Neuronal stem cell (in vitro differentiated cells): Measurements from ENCODE around the gene CAMK2A.

ENCODE experiments used
- DNase-seq: peaks from one replicate; pipeline ENCODE4 v3.0.0-alpha.2; 2013; ENCODE audit warnings: low spot score
- H2AFZ ChIP-seq: one replicate; pipeline ENCODE4 v1.6.1; 2013; ENCODE audit warnings: mild to moderate bottlenecking, low read length, inconsistent platforms
- H2AK5ac ChIP-seq: 2 replicates; pipeline ENCODE4 v1.6.1; 2013; ENCODE audit warnings: low read depth, mild to moderate bottlenecking, inconsistent platforms, low read length, moderate library complexity, mixed read lengths
- H2BK120ac ChIP-seq: 2 replicates; pipeline ENCODE4 v1.6.1; 2013; ENCODE audit warnings: low read depth, mild to moderate bottlenecking, inconsistent platforms, low read length, moderate library complexity, mixed read lengths
- H2BK12ac ChIP-seq: one replicate; pipeline ENCODE4 v1.6.1; 2013; ENCODE audit warnings: low read length, inconsistent platforms
- H2BK15ac ChIP-seq: 2 replicates; pipeline ENCODE4 v1.6.1; 2013; ENCODE audit warnings: mild to moderate bottlenecking, low read length, inconsistent platforms, mixed read lengths
- H2BK5ac ChIP-seq: one replicate; pipeline ENCODE4 v1.6.1; 2013; ENCODE audit warnings: inconsistent platforms, mild to moderate bottlenecking, low read length, moderate library complexity
- H3K14ac ChIP-seq: one replicate; pipeline ENCODE4 v1.6.1; 2013; ENCODE audit warnings: low read length, inconsistent platforms
- H3K18ac ChIP-seq: 2 replicates; pipeline ENCODE4 v1.6.1; 2013; ENCODE audit warnings: low read length, inconsistent platforms
- H3K23ac ChIP-seq: 2 replicates; pipeline ENCODE4 v1.6.1; 2013; ENCODE audit warnings: low read depth, mild to moderate bottlenecking, mixed read lengths, low read length, inconsistent platforms; ENCODE audit not compliant: poor library complexity
- H3K27ac ChIP-seq: replicated peaks from 3 replicates; pipeline ENCODE4 v1.5.1; 2013; ENCODE audit warnings: low read length, inconsistent platforms
- H3K27me3 ChIP-seq, 3 experiments: 2 replicates each; pipeline ENCODE4 v1.6.1; 2013; ENCODE audit warnings: low read length in 3 of 3, mild to moderate bottlenecking in 2 of 3, inconsistent platforms in 1 of 3, low read depth in 1 of 3, mixed read lengths in 1 of 3, moderate library complexity in 1 of 3; ENCODE audit not compliant: control insufficient read depth in 3 of 3, insufficient read depth in 3 of 3
- H3K36me3 ChIP-seq, 2 donors: replicated peaks in 1 of 2; 2 replicates each; pipeline ENCODE4 v1.6.1; 2013; ENCODE audit warnings: low read length in 2 of 2; ENCODE audit not compliant: control insufficient read depth in 2 of 2, insufficient read depth in 2 of 2
- H3K4ac ChIP-seq: 2 replicates; pipeline ENCODE4 v1.6.1; 2013; ENCODE audit warnings: inconsistent platforms, mild to moderate bottlenecking, low read length, moderate library complexity
- H3K4me1 ChIP-seq, 2 donors: 1 replicate in 1 of 2; 2 replicates in 1 of 2; pipeline ENCODE4 v1.6.1; 2013; ENCODE audit warnings: low read length in 2 of 2, low read depth in 1 of 2; ENCODE audit not compliant: control insufficient read depth in 2 of 2, insufficient read depth in 1 of 2
- H3K4me2 ChIP-seq: one replicate; pipeline ENCODE4 v1.6.1; 2013; ENCODE audit warnings: mild to moderate bottlenecking, low read length, inconsistent platforms; ENCODE audit not compliant: insufficient read depth, poor library complexity, severe bottlenecking
- H3K4me3 ChIP-seq, 2 donors: 2 replicates each; pipeline ENCODE4 v1.5.1; 2013; ENCODE audit warnings: low read length in 2 of 2, mild to moderate bottlenecking in 2 of 2, inconsistent platforms in 1 of 2, moderate library complexity in 1 of 2
- H3K79me1 ChIP-seq: one replicate; pipeline ENCODE4 v1.6.1; 2013; ENCODE audit warnings: low read depth, mild to moderate bottlenecking, inconsistent platforms, low read length, moderate library complexity
- H3K9ac ChIP-seq: one replicate; pipeline ENCODE4 v1.6.1; 2013; ENCODE audit warnings: mild to moderate bottlenecking, low read depth, low read length, inconsistent platforms; ENCODE audit not compliant: poor library complexity
- H3K9me3 ChIP-seq, 2 donors: replicated peaks in 1 of 2; 2 replicates each; pipeline versions ENCODE3 to v1.6.1; 2013; ENCODE audit warnings: low read length in 2 of 2, mild to moderate bottlenecking in 2 of 2, inconsistent platforms in 1 of 2, low read depth in 1 of 2, mixed read lengths in 1 of 2, moderate library complexity in 1 of 2; ENCODE audit not compliant: control insufficient read depth in 2 of 2, insufficient read depth in 1 of 2
- H4K8ac ChIP-seq: one replicate; pipeline ENCODE4 v1.6.1; 2013; ENCODE audit warnings: low read depth, mild to moderate bottlenecking, inconsistent platforms, low read length, moderate library complexity
- H4K91ac ChIP-seq: one replicate; pipeline ENCODE4 v1.6.1; 2013; ENCODE audit warnings: low read length, low read depth, mild to moderate bottlenecking, inconsistent platforms; ENCODE audit not compliant: poor library complexity
- WGBS, 2 donors: extraction: QIAGEN DNeasy Blood & Tissue Kit; methylation state at CpG; one replicate each; pipeline ENCODE4 v1.1.7; 2013; ENCODE audit warnings: missing lambda C conversion rate in 2 of 2, mixed read lengths in 1 of 2; ENCODE audit not compliant: insufficient read length in 2 of 2, insufficient replicate concordance in 1 of 2; ENCODE audit errors: extremely low coverage in 2 of 2; 5-methylcytosine and 5-hydroxymethylcytosine counted together

CAMK2A gene

GRCh38 chr5:150256410-150257064 is 33.0 kb downstream of the CAMK2A start:
- no peak overlapping the region for H2BK12ac ChIP-seq
- H3K18ac ChIP-seq = peak overlapping the region; percentile 44
- no peaks in the 10 kb centered on the region for H3K79me1 ChIP-seq
- H4K8ac ChIP-seq = no peak overlapping the region
- H3K4me1 ChIP-seq = peaks cover 25 to 44% of the 10 kb centered on the region in 2 donors
- H2BK5ac ChIP-seq = peak overlapping the region; percentile 14
- H2AK5ac ChIP-seq = peak overlapping the region; percentile 86
- H3K27me3 ChIP-seq = no peaks in the 10 kb centered on the region
- peak overlapping the region; percentile 68 for H3K9ac ChIP-seq
- H3K4ac ChIP-seq = no peak overlapping the region
- peak overlapping the region; percentile 57 for H3K23ac ChIP-seq
- no peak for DNase-seq
- H3K27ac ChIP-seq = no peak overlapping the region
- no peak overlapping the region for H3K4me3 ChIP-seq
- no peak overlapping the region for H3K14ac ChIP-seq
- H4K91ac ChIP-seq = peak overlapping the region; percentile 16
- H2AFZ ChIP-seq = peak overlapping the region; percentile 39
- no peaks in the 10 kb centered on the region for H3K36me3 ChIP-seq
- peak overlapping the region; percentile 49 for H2BK120ac ChIP-seq
- no peak overlapping the region for H3K4me2 ChIP-seq
- peak overlapping the region; percentile 52 for H2BK15ac ChIP-seq
- no peaks in the 10 kb centered on the region for H3K9me3 ChIP-seq
- no CpG with 5 or more reads among the region's 12 CpGs for WGBS, 2 donors

- peak overlapping the region; percentile 25 for H3K14ac ChIP-seq
- peak overlapping the region; percentile 36 for H2BK120ac ChIP-seq
- H2BK15ac ChIP-seq = no peak overlapping the region
- H2BK12ac ChIP-seq = no peak overlapping the region
- H3K36me3 ChIP-seq = no peaks in the 10 kb centered on the region
- no peak overlapping the region for H3K4me2 ChIP-seq
- H4K91ac ChIP-seq = no peak overlapping the region
- H3K27ac ChIP-seq = no peak overlapping the region
- no peaks in the 10 kb centered on the region for H3K9me3 ChIP-seq
- H3K27me3 ChIP-seq = no peaks in the 10 kb centered on the region
- peak overlapping the region; percentile 39 for H2AFZ ChIP-seq
- peak overlapping the region; percentile 14 for H2BK5ac ChIP-seq
- no CpG with 5 or more reads among the region's 6 CpGs for WGBS, 2 donors
- peak overlapping the region; percentile 9 for H2AK5ac ChIP-seq
- H3K18ac ChIP-seq = peak overlapping the region; percentile 73
- H3K4ac ChIP-seq = no peak overlapping the region
- H3K4me1 ChIP-seq = peaks cover 25 to 44% of the 10 kb centered on the region in 2 donors
- H3K9ac ChIP-seq = peak overlapping the region; percentile 68
- peak; percentile 52 for DNase-seq
- no peak overlapping the region for H4K8ac ChIP-seq
- H3K79me1 ChIP-seq = no peaks in the 10 kb centered on the region
- H3K23ac ChIP-seq = no peak overlapping the region
- no peak overlapping the region for H3K4me3 ChIP-seq
Measured at GRCh38 chr5:150255659-150256409, 33.7 kb downstream of the CAMK2A start.

GRCh38 chr5:150254774-150255173 is 34.8 kb downstream of the CAMK2A start:
- H3K23ac ChIP-seq = no peak overlapping the region
- peaks cover 25 to 44% of the 10 kb centered on the region in 2 donors for H3K4me1 ChIP-seq
- H3K27ac ChIP-seq = no peak overlapping the region
- H2BK15ac ChIP-seq = no peak overlapping the region
- no peaks in the 10 kb centered on the region for H3K36me3 ChIP-seq
- no peak overlapping the region for H3K4ac ChIP-seq
- no CpG with 5 or more reads among the region's 4 CpGs for WGBS, 2 donors
- DNase-seq = no peak
- no peak overlapping the region for H3K14ac ChIP-seq
- H3K79me1 ChIP-seq = no peaks in the 10 kb centered on the region
- no peak overlapping the region for H2BK5ac ChIP-seq
- no peak overlapping the region for H2AK5ac ChIP-seq
- no peak overlapping the region for H3K4me3 ChIP-seq
- no peaks in the 10 kb centered on the region for H3K27me3 ChIP-seq
- H2BK120ac ChIP-seq = no peak overlapping the region
- H2AFZ ChIP-seq = peak overlapping the region; percentile 39
- H3K9me3 ChIP-seq = no peaks in the 10 kb centered on the region
- no peak overlapping the region for H3K18ac ChIP-seq
- no peak overlapping the region for H4K8ac ChIP-seq
- H4K91ac ChIP-seq = no peak overlapping the region
- no peak overlapping the region for H2BK12ac ChIP-seq
- no peak overlapping the region for H3K9ac ChIP-seq
- no peak overlapping the region for H3K4me2 ChIP-seq

- H4K8ac ChIP-seq = no peak overlapping the region
- H3K14ac ChIP-seq = no peak overlapping the region
- no peak overlapping the region for H2BK5ac ChIP-seq
- no peaks in the 10 kb centered on the region for H3K36me3 ChIP-seq
- H4K91ac ChIP-seq = no peak overlapping the region
- H3K18ac ChIP-seq = no peak overlapping the region
- no peaks in the 10 kb centered on the region for H3K79me1 ChIP-seq
- no peaks in the 10 kb centered on the region for H3K9me3 ChIP-seq
- H3K9ac ChIP-seq = no peak overlapping the region
- no peak overlapping the region for H3K27ac ChIP-seq
- no peak overlapping the region for H3K4me2 ChIP-seq
- no peak overlapping the region for H3K4me3 ChIP-seq
- no peak overlapping the region for H2BK12ac ChIP-seq
- H2AFZ ChIP-seq = peak overlapping the region; percentile 39
- H3K27me3 ChIP-seq = no peaks in the 10 kb centered on the region
- no peak for DNase-seq
- no peak overlapping the region for H2BK120ac ChIP-seq
- WGBS, 2 donors = no CpG with 5 or more reads among the region's 7 CpGs
- H3K23ac ChIP-seq = no peak overlapping the region
- no peak overlapping the region for H2BK15ac ChIP-seq
- H3K4ac ChIP-seq = no peak overlapping the region
- no peak overlapping the region for H2AK5ac ChIP-seq
- peaks cover 25 to 44% of the 10 kb centered on the region in 2 donors for H3K4me1 ChIP-seq
Measured at GRCh38 chr5:150254363-150254762, 35.2 kb downstream of the CAMK2A start.
